GM21737 (cell line): ENCODE results near the gene ITGA1.
A peak's percentile ranks its signal among the peaks of the same experiment; 100 is the strongest.
"Not testable (repeated sequence)": the region's sequence is repeated elsewhere in the genome, so short reads cannot be mapped to it uniquely, and the experiment has no call there.

Experiments
- ATAC-seq: cut with Tn5 transposase; IDR thresholded peaks from one replicate; pipeline ENCODE4 v1.9.1; 2021; ENCODE audit warnings: mild to moderate bottlenecking, moderate library complexity; ENCODE audit not compliant: unreplicated experiment

ITGA1 gene

DNA sequence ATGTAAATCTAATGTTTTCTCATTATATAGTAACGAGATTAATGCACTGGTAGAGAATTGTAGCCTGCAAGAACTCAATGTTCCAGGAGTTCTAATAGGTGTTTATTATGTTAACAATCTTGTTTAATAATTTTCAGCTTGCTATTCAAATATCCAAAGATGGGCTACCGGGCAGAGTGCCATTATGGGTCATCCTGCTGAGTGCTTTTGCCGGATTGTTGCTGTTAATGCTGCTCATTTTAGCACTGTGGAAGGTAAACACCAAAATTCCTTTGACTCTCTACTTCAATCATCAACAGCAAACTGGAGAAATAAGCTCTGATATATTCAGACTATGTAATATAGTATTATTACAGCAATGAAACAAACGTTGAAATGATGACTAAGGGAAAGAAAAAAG, 159.5 kb downstream of the ITGA1 start:
- no peak for ATAC-seq

DNA sequence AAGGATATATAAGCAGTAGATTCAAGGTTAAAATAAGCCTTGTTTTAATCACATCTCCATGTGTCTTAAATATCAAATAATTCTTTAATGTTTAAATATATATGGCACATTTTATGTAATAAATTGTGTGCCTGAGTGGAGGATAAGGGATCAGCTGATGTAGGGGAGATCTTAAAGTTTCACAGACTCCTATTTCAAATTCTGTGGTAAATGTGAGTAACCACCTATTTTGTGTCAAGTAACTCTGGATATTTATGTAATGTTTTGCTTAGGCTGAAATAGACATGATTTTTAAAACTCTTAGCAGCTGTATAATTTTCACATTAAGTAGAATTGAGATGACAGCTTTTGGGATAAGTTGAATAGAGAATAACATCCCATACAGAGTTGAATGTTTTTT, 160.1 kb downstream of the ITGA1 start:
- ATAC-seq: no peak

- ATAC-seq: peak; percentile 99
Measured at GRCh38 chr5:52948418-52949076, 160.8 kb downstream of the ITGA1 start.

DNA sequence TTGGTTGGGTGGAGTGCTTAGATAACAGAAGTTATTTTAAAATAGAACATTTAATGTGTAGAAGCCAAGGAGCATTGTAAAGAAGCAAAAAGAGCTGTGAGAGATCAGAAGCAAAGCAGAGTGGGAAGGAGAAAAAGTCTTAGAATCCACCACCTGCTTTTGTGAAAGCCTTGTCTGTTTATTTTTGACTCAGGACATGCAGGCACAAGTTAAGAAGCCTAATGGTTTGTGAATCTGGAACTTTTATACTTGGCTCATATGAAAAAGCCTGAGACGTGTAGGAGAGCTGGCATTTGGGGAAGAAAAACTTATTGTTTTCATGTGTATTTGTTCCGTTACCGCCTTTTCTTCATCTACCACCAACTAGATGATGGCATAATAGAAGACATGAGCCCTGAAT, 163.0 kb downstream of the ITGA1 start:
- no peak for ATAC-seq

GRCh38 chr5:52952483-52952882, 164.8 kb downstream of the ITGA1 start:
- ATAC-seq: no peak

- ATAC-seq: no peak
Measured at GRCh38 chr5:52956014-52956413, 168.3 kb downstream of the ITGA1 start.

DNA sequence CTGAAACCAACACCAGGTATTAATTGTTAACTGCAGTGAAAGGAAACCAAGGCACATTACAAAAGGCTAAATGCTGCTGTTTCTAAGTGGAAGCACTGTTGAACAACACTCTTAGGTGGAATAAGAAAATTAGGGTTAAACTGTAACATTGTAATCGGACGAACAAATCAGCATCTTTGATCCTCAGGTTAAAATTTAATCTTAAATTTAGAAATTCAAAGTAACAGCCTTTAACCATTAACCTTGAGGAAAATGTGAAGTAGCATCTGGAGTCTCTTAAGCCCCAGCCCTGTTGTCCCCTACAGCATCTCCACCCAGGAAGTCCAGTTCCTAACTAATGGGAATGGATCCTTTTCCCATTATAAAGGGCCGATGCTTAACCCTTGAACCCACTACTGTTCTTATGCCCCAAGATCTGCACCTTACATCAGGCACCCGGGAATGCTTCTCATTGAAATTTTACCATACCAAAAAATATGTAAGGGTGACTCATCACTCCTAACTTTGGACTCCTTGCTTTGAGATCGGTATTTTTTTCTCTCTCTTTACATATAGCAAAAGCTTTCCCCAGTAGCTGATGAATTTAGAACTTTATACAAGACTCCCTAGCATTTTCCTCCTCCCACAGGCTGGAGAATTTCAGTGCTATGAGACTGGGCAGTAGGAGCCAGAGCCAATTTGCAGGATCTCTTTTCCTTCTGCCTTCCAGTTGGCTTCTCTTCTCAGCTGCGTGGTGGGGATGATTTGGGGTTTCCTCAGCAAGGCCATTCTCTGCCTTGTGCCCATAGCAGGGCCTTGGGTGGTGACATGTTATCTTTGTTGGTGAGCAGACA, 169.4 kb downstream of the ITGA1 start:
- no peak for ATAC-seq

GRCh38 chr5:52961274-52961681, 173.6 kb downstream of the ITGA1 start:
- ATAC-seq: no peak

- ATAC-seq: no peak
Measured at GRCh38 chr5:52963636-52964035, 175.9 kb downstream of the ITGA1 start.

DNA sequence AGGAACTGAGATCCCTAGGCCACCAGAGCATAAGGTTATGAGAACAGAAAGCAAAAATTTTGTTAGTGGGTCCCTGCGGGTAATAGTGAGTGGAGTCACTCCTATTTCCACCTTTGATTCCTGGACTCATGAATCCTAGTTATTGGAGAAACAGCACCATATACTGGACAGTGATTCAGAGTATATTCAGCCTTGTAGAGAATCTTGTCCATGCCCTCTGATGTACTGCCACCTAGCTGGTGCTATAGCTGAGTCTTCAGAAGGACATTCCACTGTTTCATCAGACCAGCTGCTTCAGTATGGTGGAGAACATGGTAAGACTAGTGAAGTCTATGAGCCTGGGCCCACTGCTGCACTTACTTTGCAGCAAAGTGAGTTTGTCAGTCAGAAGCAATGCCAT, 176.4 kb downstream of the ITGA1 start:
- no peak for ATAC-seq

DNA sequence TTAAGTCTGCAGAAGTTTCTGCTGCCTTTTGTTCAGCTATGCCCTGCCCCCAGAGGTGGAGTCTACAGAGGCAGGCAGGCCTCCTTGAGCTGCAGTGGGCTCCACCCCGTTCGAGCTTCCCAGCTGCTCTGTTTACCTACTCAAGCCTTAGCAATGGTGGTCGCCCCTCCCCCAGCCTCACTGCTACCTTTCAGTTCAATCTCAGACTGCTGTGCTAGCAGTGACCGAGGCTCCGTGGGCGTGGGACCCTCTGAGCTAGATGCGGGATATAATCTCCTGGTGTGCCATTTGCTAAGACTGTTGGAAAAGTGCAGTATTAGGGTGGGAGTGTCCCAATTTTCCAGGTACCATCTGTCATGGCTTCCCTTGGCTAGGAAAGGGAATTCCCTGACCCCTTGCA, 188.4 kb downstream of the ITGA1 start:
- not testable (repeated sequence) for ATAC-seq

- no peak for ATAC-seq
Measured at GRCh38 chr5:52977264-52977897, 189.7 kb downstream of the ITGA1 start.

DNA sequence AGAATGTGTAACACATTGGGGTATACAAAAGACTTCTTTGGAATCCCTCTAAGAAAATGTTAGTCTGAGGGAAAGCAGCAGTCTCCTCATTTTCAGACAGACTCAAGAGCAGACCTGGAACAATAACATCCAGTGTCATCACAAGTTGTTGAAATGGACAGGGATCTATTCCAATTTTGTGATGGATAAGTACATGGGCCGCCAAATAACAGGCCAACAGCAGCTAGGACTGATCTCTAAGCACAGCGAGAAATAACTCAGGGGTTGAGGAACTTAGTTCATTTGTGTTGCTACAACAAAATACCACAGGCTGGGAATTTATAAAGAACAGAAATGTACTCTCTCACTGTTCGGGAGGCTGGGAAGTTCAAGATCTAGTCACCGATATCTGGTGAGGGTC, 193.8 kb downstream of the ITGA1 start:
- ATAC-seq: no peak

DNA sequence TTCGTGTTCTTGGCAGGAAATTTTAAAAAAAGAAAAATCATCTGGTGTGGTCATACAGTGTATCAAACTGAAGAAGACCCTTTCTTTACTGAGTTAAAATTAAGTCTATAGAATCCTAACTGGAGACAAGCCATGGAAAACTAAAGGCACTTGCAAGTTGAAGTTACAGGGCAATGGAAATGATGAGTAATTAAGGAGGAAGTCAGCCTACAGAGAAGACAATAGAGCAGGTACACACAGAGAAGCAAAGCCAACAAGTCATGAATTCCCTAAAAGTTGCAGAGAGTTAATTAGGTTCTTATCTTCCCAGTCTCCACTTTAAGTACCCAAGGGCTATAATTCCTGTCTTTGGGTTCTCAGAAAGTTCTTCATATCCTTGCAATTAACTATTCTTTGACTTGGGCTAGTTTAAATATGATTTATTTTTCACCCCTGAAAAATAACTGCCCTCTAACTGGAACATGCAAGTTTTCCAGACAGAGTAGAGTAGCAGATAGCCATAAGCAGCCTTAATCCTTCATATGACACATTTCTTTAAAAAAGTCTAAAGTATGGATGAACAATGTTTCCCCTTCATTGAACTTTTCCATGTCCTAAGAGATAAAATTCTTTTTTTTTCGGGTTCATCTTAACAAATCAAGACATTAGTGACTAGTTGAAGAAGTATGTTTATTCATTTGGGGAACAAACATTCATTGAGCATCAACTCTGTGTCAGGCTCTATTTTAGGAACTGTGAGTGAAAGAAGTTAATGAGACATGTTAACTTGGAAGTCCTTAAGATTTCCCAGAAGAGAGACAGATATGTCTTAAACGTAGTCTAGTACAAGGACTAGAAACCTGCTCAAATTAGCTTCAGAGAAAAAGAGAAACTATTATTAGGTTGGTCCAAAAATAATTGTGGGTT, 196.3 kb downstream of the ITGA1 start:
- ATAC-seq: no peak

GRCh38 chr5:52985306-52985705, 197.6 kb downstream of the ITGA1 start:
- ATAC-seq: no peak

GRCh38 chr5:52987711-52988331, 200.1 kb downstream of the ITGA1 start:
- no peak for ATAC-seq

- ATAC-seq: no peak
Measured at GRCh38 chr5:52988335-52989024, 200.8 kb downstream of the ITGA1 start.

- no peak for ATAC-seq
Measured at GRCh38 chr5:52989025-52989780, 201.5 kb downstream of the ITGA1 start, which contains the start of gene ITGA2. Gene ITGA2 (plus strand): TSS chr5:52989352. CDS start chr5:52989469, 117 bp downstream.
